22Rv1 (cell line): Measurements from ENCODE around the gene GGT1.
"Not testable (repeated sequence)": the region's sequence is repeated elsewhere in the genome, so short reads cannot be mapped to it uniquely, and the experiment has no call there.

Source experiments
- ZFX ChIP-seq: fragments of 450-650 bp; IDR thresholded peaks from 2 replicates; pipeline ENCODE4 v1.6.1; 2017; ENCODE audit warnings: antibody characterized with exemption, borderline replicate concordance
- TF ChIP-seq, protein P1 (sequence below): fragments of 450-650 bp; IDR thresholded peaks from 2 replicates; pipeline ENCODE4 v1.5.1; 2017; ENCODE audit warnings: mild to moderate bottlenecking

DNA sequence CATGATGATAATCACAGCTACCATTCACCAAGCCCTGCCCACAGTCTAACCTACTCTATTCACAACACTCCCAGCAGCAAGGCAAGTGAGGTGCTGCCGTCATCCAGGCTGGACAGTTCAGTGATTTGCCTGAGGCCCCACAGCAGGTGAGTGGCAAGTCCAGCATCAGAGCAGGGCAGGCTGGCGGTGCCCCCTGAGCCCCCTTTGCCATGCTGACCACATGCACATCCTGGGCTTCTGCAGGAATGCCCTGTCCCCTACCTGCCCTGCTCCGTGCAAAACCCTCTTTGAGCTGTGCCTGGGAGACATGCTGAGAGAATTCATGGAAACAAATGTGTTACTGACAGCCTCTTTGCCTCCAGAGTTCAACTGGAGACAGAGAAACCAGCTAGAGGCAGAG lies 6.9 kb downstream of the GGT1 start:
- TF ChIP-seq, protein P1, sequence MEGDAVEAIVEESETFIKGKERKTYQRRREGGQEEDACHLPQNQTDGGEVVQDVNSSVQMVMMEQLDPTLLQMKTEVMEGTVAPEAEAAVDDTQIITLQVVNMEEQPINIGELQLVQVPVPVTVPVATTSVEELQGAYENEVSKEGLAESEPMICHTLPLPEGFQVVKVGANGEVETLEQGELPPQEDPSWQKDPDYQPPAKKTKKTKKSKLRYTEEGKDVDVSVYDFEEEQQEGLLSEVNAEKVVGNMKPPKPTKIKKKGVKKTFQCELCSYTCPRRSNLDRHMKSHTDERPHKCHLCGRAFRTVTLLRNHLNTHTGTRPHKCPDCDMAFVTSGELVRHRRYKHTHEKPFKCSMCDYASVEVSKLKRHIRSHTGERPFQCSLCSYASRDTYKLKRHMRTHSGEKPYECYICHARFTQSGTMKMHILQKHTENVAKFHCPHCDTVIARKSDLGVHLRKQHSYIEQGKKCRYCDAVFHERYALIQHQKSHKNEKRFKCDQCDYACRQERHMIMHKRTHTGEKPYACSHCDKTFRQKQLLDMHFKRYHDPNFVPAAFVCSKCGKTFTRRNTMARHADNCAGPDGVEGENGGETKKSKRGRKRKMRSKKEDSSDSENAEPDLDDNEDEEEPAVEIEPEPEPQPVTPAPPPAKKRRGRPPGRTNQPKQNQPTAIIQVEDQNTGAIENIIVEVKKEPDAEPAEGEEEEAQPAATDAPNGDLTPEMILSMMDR: not testable (repeated sequence)
- TF ChIP-seq ZFX: not testable (repeated sequence)
